Gastrocnemius medialis (tissue), 4 donors: ENCODE results near the gene TMEM236. TPM values are rescaled to one million over a fixed set of nuclear protein-coding genes. Genes with fewer than 3 reads are reported as not detected.
A peak's percentile ranks its signal among the peaks of the same experiment; 100 is the strongest.

ENCODE experiments used
- ATAC-seq, 2 donors: fragments of 150-250 bp; one replicate each; pipeline ENCODE4 v1.9.1; 2016
- DNase-seq, 2 donors: peaks; one replicate each; pipeline ENCODE4 v3.0.0-alpha.2; 2019
- H3K27ac ChIP-seq, 4 donors: fragments of 200-600 bp; sonication (generic); 1 replicate in 1 of 4; 2 replicates in 3 of 4; pipeline ENCODE4 v1.5.1; 2016 to 2018; ENCODE audit warnings: mild to moderate bottlenecking in 2 of 4, moderate library complexity in 1 of 4
- H3K27me3 ChIP-seq, 3 donors: fragments of 200-600 bp; sonication (generic) in 2 of 3; 1 replicate in 1 of 3; 2 replicates in 2 of 3; pipeline versions ENCODE4 v1.5.1 to v1.6.0; 2016 to 2019; ENCODE audit warnings: mild to moderate bottlenecking in 1 of 3, moderate library complexity in 1 of 3
- H3K36me3 ChIP-seq, 2 donors: fragments of 200-600 bp; sonication (generic) in 1 of 2; one replicate each; pipeline ENCODE4 v1.5.1; 2017 to 2018
- H3K4me1 ChIP-seq, 2 donors: fragments of 200-600 bp; sonication (generic) in 1 of 2; one replicate each; pipeline ENCODE4 v1.5.1; 2016 to 2017; ENCODE audit warnings: mild to moderate bottlenecking in 2 of 2
- H3K4me3 ChIP-seq, 4 donors: fragments of 200-600 bp; sonication (generic) in 3 of 4; 1 replicate in 1 of 4; 2 replicates in 3 of 4; pipeline ENCODE4 v1.5.1; 2016 to 2019; ENCODE audit warnings: mild to moderate bottlenecking in 2 of 4
- H3K9me3 ChIP-seq, 3 donors: fragments of 200-600 bp; sonication (generic) in 2 of 3; 1 replicate in 1 of 3; 2 replicates in 2 of 3; pipeline ENCODE4 v1.5.1; 2016 to 2019
- POLR2A ChIP-seq, 2 donors: fragments of 450-650 bp; IDR thresholded peaks; one replicate each; pipeline ENCODE4 v1.6.1; 2017; ENCODE audit warnings: antibody characterized with exemption in 2 of 2, mild to moderate bottlenecking in 2 of 2, moderate library complexity in 2 of 2
- in situ Hi-C, 4 donors: fragments of 200-750 bp; cut with MboI; loops; one replicate each; pipeline versions ENCODE4 v1.15.0 to v1.8.0; 2017; ENCODE audit warnings: low sequenced_read_pairs in 4 of 4
- intact Hi-C: fragments of 100-400 bp; cut with DNase I; formaldehyde crosslinking; loops from one replicate; pipeline ENCODE4 v1.15.1; 2023; ENCODE audit warnings: low total_unique reads
- total RNA-seq, 4 donors: library from RNA; depleted of rRNA; stranded (reverse); fragments of >200 nt; gene quantifications; one replicate each; pipeline versions ENCODE4 v1.1.0 to v1.2.3, GENCODE V29; 2016
- TF ChIP-seq, protein P1 (sequence below), 5 experiments: fragments of 450-650 bp in 3 of 5; fragments of 200-600 bp in 2 of 5; sonication (generic) in 2 of 5; IDR thresholded peaks in 4 of 5; conservative IDR thresholded peaks in 1 of 5; 1 replicate in 4 of 5; 2 replicates in 1 of 5; pipeline ENCODE4 v1.5.1; 2016 to 2019; ENCODE audit warnings: antibody characterized with exemption in 5 of 5, mild to moderate bottlenecking in 3 of 5, moderate library complexity in 3 of 5

The TMEM236 gene
- total RNA-seq, 4 donors from 2014 or later = 0.27 to 0.98 (median 0.64) TPM

DNA sequence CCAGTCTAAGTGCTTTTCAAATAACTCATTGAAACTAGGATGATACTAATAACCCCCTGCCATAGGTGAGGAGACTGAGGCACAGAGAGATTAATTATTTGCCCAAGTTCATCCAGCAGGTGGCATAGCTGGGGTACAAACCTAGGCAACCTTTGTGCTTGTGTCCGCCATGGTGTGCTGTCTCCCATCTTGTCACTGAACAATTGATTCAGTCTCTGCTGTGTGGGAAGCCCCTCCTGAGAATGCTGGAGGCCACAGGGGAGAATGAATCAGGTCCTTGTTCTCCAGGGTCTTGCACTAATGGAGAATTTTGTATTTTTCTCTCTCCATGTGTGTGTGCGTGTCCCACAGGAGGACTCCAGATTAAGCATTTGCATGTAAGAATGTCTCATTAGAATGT, 15.8 kb upstream of the TMEM236 start:
- intact Hi-C loops (loop anchor here (2.0 to 5.0 kb wide), 2 partner anchors 59 to 119 kb away; partner anchors contain the start of gene HACD1), in situ Hi-C loops (no loop called here)
- Histone ChIP-seq H3K36me3 (no peaks in the 10 kb centered on the region), H3K27ac (no peak overlapping the region), H3K4me1 (peaks cover 15 to 21% of the 10 kb centered on the region in 2 donors), H3K4me3 (no peak overlapping the region), H3K9me3 (no peaks in the 10 kb centered on the region), H3K27me3 (no peaks in the 10 kb centered on the region)
- DNase-seq (no peak), ATAC-seq (no peak)
- TF ChIP-seq, protein P1, sequence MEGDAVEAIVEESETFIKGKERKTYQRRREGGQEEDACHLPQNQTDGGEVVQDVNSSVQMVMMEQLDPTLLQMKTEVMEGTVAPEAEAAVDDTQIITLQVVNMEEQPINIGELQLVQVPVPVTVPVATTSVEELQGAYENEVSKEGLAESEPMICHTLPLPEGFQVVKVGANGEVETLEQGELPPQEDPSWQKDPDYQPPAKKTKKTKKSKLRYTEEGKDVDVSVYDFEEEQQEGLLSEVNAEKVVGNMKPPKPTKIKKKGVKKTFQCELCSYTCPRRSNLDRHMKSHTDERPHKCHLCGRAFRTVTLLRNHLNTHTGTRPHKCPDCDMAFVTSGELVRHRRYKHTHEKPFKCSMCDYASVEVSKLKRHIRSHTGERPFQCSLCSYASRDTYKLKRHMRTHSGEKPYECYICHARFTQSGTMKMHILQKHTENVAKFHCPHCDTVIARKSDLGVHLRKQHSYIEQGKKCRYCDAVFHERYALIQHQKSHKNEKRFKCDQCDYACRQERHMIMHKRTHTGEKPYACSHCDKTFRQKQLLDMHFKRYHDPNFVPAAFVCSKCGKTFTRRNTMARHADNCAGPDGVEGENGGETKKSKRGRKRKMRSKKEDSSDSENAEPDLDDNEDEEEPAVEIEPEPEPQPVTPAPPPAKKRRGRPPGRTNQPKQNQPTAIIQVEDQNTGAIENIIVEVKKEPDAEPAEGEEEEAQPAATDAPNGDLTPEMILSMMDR (IDR thresholded peaks at IDR 0.05 in 4 of 5, conservative IDR thresholded peaks at IDR 0.05 in 1 of 5) = peak in 1 of 5 experiments; percentile 14
- no peak for TF ChIP-seq POLR2A (IDR thresholded peaks at IDR 0.05)

DNA sequence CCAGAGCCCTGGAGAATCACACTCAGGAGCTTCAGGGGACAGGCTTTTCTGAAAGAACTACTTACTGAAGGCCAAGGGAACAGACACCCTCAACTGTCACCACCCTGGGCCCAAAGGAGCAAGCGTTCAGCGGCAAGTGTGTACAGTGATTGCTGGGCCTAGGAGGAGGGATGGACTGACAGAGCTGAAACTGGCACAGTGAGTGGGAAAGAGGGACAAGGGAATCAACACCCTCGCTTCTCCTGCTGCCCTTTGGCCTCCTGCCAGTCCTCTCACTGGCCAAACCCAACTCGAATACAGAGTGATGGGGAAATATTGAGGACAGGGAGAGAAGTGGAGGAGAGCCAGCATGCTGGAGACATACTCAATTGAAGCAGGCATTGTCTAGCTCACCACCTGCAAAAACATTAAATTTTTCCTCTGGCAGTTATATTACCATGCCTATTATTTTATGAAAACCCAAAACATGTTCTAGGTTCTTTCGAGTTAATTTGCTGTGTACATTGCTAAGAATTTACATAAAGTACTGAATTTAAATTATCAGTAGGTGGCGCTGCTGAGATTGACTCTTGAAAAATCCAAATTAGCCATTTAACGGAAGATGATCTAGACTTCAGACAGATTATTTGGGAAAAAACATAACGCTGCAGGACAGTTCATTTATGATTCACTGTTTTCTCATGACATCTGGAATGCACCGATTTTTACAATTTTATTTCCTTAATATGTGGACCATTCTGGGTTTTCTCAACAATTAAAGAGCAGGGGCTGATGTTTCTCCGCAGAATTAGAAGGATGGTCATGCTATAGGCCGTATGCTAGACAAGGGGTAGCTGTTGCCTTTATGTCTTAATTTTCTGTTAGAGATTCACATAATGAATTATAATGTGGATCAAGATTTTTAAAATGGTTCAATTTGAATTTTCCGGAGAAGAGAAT, 14.7 kb upstream of the TMEM236 start:
- in situ Hi-C loops (no loop called here), intact Hi-C loops (loop anchor here (1.0 to 5.0 kb wide), 3 partner anchors 60 to 135 kb away; partner anchors contain the start of gene HACD1)
- Histone ChIP-seq H3K4me1 (peaks cover 13 to 17% of the 10 kb centered on the region in 2 donors), H3K4me3 (no peak overlapping the region), H3K27me3 (no peaks in the 10 kb centered on the region), H3K9me3 (no peaks in the 10 kb centered on the region), H3K27ac (no peak overlapping the region), H3K36me3 (no peaks in the 10 kb centered on the region)
- ATAC-seq (peak in 1 of 2 donors; percentile 32), DNase-seq (peak in 1 of 2 donors; percentile 70)
- TF ChIP-seq, protein P1 (IDR thresholded peaks at IDR 0.05 in 4 of 5, conservative IDR thresholded peaks at IDR 0.05 in 1 of 5) = peak in 4 of 5 experiments; percentile 38 to 72 (median 56)
- no peak for TF ChIP-seq POLR2A (IDR thresholded peaks at IDR 0.05)

DNA sequence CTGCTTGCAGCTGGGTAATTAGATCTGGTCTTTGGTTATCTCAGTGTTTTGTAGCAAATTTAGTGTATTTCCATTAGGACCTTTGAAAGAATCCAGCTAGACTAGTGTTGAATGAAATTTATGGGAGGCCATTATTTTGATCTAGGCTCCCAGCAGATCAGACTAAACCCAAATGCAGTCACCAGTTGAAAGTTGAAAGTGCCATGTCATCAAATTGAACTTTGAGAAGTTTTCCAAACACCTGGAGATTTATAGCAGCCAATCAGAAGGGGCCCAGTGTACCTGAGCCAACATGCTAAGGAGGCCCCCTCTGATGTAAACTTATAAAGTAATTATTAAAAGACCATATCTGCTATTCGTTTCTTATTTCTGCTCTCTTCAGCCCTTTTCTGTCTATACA, 11.3 kb upstream of the TMEM236 start:
- DNase-seq (no peak), ATAC-seq (no peak)
- Histone ChIP-seq H3K4me1 (peaks cover 20 to 21% of the 10 kb centered on the region in 2 donors), H3K9me3 (no peaks in the 10 kb centered on the region), H3K27me3 (no peaks in the 10 kb centered on the region), H3K27ac (no peak overlapping the region), H3K4me3 (no peak overlapping the region), H3K36me3 (no peaks in the 10 kb centered on the region)
- intact Hi-C loops = no loop called here
- TF ChIP-seq, protein P1 (IDR thresholded peaks at IDR 0.05 in 4 of 5, conservative IDR thresholded peaks at IDR 0.05 in 1 of 5) = no peak
- no peak for TF ChIP-seq POLR2A (IDR thresholded peaks at IDR 0.05)
- in situ Hi-C loops = loop anchor here (5.0 kb wide), 1 partner anchor 133 kb away; no protein-coding TSS in a partner anchor

DNA sequence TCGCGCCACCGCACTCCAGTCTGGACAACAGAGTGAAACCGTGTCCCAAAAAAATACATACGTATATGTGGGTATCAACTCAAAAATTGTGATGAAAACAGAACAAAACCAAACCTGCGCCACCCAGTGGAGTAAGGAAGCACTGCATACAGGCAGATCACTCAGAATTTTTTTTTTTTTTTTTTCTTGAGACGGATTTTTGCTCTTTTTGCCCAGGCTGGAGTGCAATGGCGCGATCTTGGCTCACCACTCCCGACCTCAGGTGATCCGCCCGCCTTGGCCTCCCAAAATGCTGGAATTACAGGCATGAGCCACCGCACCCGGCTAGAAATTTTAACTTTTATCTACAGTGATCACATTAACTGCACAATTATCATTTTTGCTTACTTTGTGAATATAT, 9.1 kb upstream of the TMEM236 start:
- intact Hi-C loops = loop anchor here (1.0 kb wide), 1 partner anchor 136 kb away; no protein-coding TSS in a partner anchor

More for the DNA sequence above, 9.1 kb upstream of the TMEM236 start:
- no peak overlapping the region for H3K27ac ChIP-seq
- ATAC-seq (no peak), DNase-seq (no peak)
- TF ChIP-seq POLR2A (IDR thresholded peaks at IDR 0.05) = no peak
- TF ChIP-seq, protein P1 (IDR thresholded peaks at IDR 0.05 in 4 of 5, conservative IDR thresholded peaks at IDR 0.05 in 1 of 5) = peak; percentile 80 to 89 (median 81)
- no peak overlapping the region for H3K4me3 ChIP-seq
- no peaks in the 10 kb centered on the region for H3K9me3 ChIP-seq
- in situ Hi-C loops = loop anchor here (5.0 kb wide), 1 partner anchor 136 kb away; no protein-coding TSS in a partner anchor
- H3K4me1 ChIP-seq = peaks cover 13 to 19% of the 10 kb centered on the region in 2 donors
- H3K36me3 ChIP-seq = no peaks in the 10 kb centered on the region
- no peaks in the 10 kb centered on the region for H3K27me3 ChIP-seq
